Large intestine (tissue), 3 donors: ENCODE results near the gene PER1. TPM values are rescaled to one million over a fixed set of nuclear protein-coding genes. Genes with fewer than 3 reads are reported as not detected.

Source experiments
- DNase-seq, 2 donors: peaks; one replicate each; pipeline versions ENCODE4 v3.0.0 to v3.0.0-alpha.2; 2013
- H3K27ac ChIP-seq: one replicate; pipeline ENCODE4 v1.5.1; 2013; ENCODE audit warnings: low read length
- H3K27me3 ChIP-seq: 2 replicates; pipeline ENCODE4 v1.6.1; 2013; ENCODE audit warnings: low read length; ENCODE audit not compliant: control insufficient read depth, insufficient read depth
- H3K36me3 ChIP-seq: 2 replicates; pipeline ENCODE4 v1.6.1; 2013; ENCODE audit warnings: low read length; ENCODE audit not compliant: control insufficient read depth, insufficient read depth
- H3K4me1 ChIP-seq: one replicate; pipeline ENCODE4 v1.6.1; 2013; ENCODE audit warnings: low read length; ENCODE audit not compliant: control insufficient read depth, insufficient read depth
- H3K4me3 ChIP-seq: one replicate; pipeline ENCODE4 v1.5.1; 2013; ENCODE audit warnings: low read length
- H3K9me3 ChIP-seq: one replicate; pipeline ENCODE4 v1.6.1; 2013; ENCODE audit warnings: mild to moderate bottlenecking, low read depth, low read length, moderate library complexity; ENCODE audit not compliant: control insufficient read depth
- WGBS: methylation state at CpG from one replicate; pipeline ENCODE4 v1.1.5; 2013; ENCODE audit warnings: low lambda C conversion rate; ENCODE audit not compliant: insufficient coverage; 5-methylcytosine and 5-hydroxymethylcytosine counted together
- polyA plus RNA-seq: library from polyadenylated mRNA; unstranded; fragments of 120-200 nt; gene quantifications from one replicate; pipeline ENCODE4 v1.2.1, GENCODE V29; 2013

The PER1 gene
- polyA plus RNA-seq, 1 donor, result 27.2 TPM

- no CpG with 5 or more reads among the region's 24 CpGs for WGBS
- H3K27ac ChIP-seq, result no peak overlapping the region
- peak in 1 of 2 donors; percentile 37 for DNase-seq
- peaks cover 47% of the 10 kb centered on the region for H3K4me1 ChIP-seq
- H3K4me3 ChIP-seq, result peak overlapping the region; percentile 61
- H3K9me3 ChIP-seq, result peaks cover 4% of the 10 kb centered on the region
- H3K36me3 ChIP-seq, result no peaks in the 10 kb centered on the region
- H3K27me3 ChIP-seq, result peaks cover 64% of the 10 kb centered on the region
Observed at GRCh38 chr17:8124350-8125153, 27.7 kb downstream of the PER1 start.

- Histone ChIP-seq H3K27ac (no peak within 1 kb of the TSS), H3K4me3 (peak within 1 kb of the TSS; percentile 61), H3K9me3 (peaks cover 4% of the 10 kb centered on the region), H3K36me3 (no peaks in the 10 kb centered on the region), H3K27me3 (peaks cover 57% of the 10 kb centered on the region), H3K4me1 (peaks cover 47% of the 10 kb centered on the region)
- WGBS, result no CpG with 5 or more reads among the region's 29 CpGs
- peak in 1 of 2 donors; percentile 41 for DNase-seq
Observed at GRCh38 chr17:8123695-8124349, 28.4 kb downstream of the PER1 start, which contains the start of gene HES7. Gene HES7, minus strand, starts transcription at chr17:8124106. Its CDS starts 22 bp downstream, at chr17:8124084.

GRCh38 chr17:8122924-8123694 lies 29.1 kb downstream of the PER1 start:
- Histone ChIP-seq H3K27me3 (peaks cover 50% of the 10 kb centered on the region), H3K4me3 (peak overlapping the region; percentile 61), H3K27ac (no peak overlapping the region), H3K36me3 (no peaks in the 10 kb centered on the region), H3K9me3 (peaks cover 4% of the 10 kb centered on the region), H3K4me1 (peaks cover 50% of the 10 kb centered on the region)
- peak in 1 of 2 donors; percentile 49 for DNase-seq
- WGBS, result 6% methylated on average over 3 of the region's 55 CpGs

- WGBS, result no CpG with 5 or more reads among the region's 29 CpGs
- Histone ChIP-seq H3K4me1 (peaks cover 56% of the 10 kb centered on the region), H3K9me3 (peaks cover 4% of the 10 kb centered on the region), H3K27me3 (peaks cover 47% of the 10 kb centered on the region), H3K27ac (no peak overlapping the region), H3K4me3 (peak overlapping the region; percentile 61), H3K36me3 (no peaks in the 10 kb centered on the region)
- peak in 1 of 2 donors; percentile 30 for DNase-seq
Observed at GRCh38 chr17:8122422-8122923, 29.7 kb downstream of the PER1 start.

GRCh38 chr17:8121681-8122421 lies 30.4 kb downstream of the PER1 start:
- Histone ChIP-seq H3K36me3 (no peaks in the 10 kb centered on the region), H3K27ac (no peak overlapping the region), H3K4me1 (peaks cover 62% of the 10 kb centered on the region), H3K27me3 (peaks cover 54% of the 10 kb centered on the region), H3K4me3 (peak overlapping the region; percentile 61), H3K9me3 (peaks cover 4% of the 10 kb centered on the region)
- DNase-seq, result peak in 1 of 2 donors; percentile 68
- no CpG with 5 or more reads among the region's 76 CpGs for WGBS

- peaks cover 4% of the 10 kb centered on the region for H3K9me3 ChIP-seq
- no CpG with 5 or more reads among the region's 25 CpGs for WGBS
- H3K4me3 ChIP-seq, result peak overlapping the region; percentile 52
- H3K27me3 ChIP-seq, result peaks cover 59% of the 10 kb centered on the region
- no peak for DNase-seq
- H3K27ac ChIP-seq, result no peak overlapping the region
- peaks cover 67% of the 10 kb centered on the region for H3K4me1 ChIP-seq
- no peaks in the 10 kb centered on the region for H3K36me3 ChIP-seq
Observed at GRCh38 chr17:8121407-8121680, 30.9 kb downstream of the PER1 start.

- peaks cover 65% of the 10 kb centered on the region for H3K27me3 ChIP-seq
- DNase-seq, result peak in 1 of 2 donors; percentile 68
- peaks cover 4% of the 10 kb centered on the region for H3K9me3 ChIP-seq
- no peaks in the 10 kb centered on the region for H3K36me3 ChIP-seq
- H3K4me1 ChIP-seq, result peaks cover 70% of the 10 kb centered on the region
- peak overlapping the region; percentile 29 for H3K27ac ChIP-seq
- 3% methylated on average over 6 of the region's 40 CpGs for WGBS
- H3K4me3 ChIP-seq, result peak overlapping the region; percentile 52
Observed at GRCh38 chr17:8120520-8121406, 31.4 kb downstream of the PER1 start.

- Histone ChIP-seq H3K4me3 (peak overlapping the region; percentile 55), H3K36me3 (no peaks in the 10 kb centered on the region), H3K4me1 (peaks cover 63% of the 10 kb centered on the region), H3K9me3 (peaks cover 4% of the 10 kb centered on the region), H3K27ac (peak overlapping the region; percentile 71), H3K27me3 (peaks cover 67% of the 10 kb centered on the region)
- WGBS, result 0% methylated on average over 4 of the region's 28 CpGs
- peak; percentile 85 to 91 for DNase-seq
Observed at GRCh38 chr17:8119581-8120519, 32.4 kb downstream of the PER1 start.
